GM12892 (cell line): ENCODE data around the gene LARP4B.

Source experiments
- DNase-seq: peaks from one replicate; pipeline ENCODE4 v3.0.0; 2011; ENCODE audit not compliant: insufficient read length
- FAIRE-seq: peaks from 2 replicates; lab custom pipeline; 2011; peaks lifted over from hg19 to GRCh38; lab: Jason Lieb, UNC
- POLR2A ChIP-seq: IDR thresholded peaks from 2 replicates; pipeline ENCODE4 v1.6.1; 2011; ENCODE audit warnings: low read depth, low read length, control low read depth
- POLR2AphosphoS5 ChIP-seq: IDR thresholded peaks from 2 replicates; pipeline ENCODE4 v1.6.1; 2011; ENCODE audit warnings: low read depth, low read length, control low read depth
- TAF1 ChIP-seq: IDR thresholded peaks from 2 replicates; pipeline ENCODE4 v1.6.1; 2011; ENCODE audit warnings: low read depth, mild to moderate bottlenecking, control low read depth, low read length, borderline replicate concordance

Gene LARP4B

GRCh38 chr10:969473-970150, 38.1 kb upstream of the LARP4B start:
- FAIRE-seq (no peak), DNase-seq (no peak)
- TF ChIP-seq TAF1 = no peak
- no peak for TF ChIP-seq POLR2A
- TF ChIP-seq POLR2AphosphoS5 = no peak

- DNase-seq = no peak
- FAIRE-seq = no peak
- no peak for TF ChIP-seq POLR2A
- TF ChIP-seq POLR2AphosphoS5 = no peak
- no peak for TF ChIP-seq TAF1
Measured at GRCh38 chr10:968546-969199, 37.2 kb upstream of the LARP4B start.

- FAIRE-seq = no peak
- no peak for DNase-seq
- TF ChIP-seq POLR2AphosphoS5 = no peak
- no peak for TF ChIP-seq POLR2A
- TF ChIP-seq TAF1 = no peak
Measured at GRCh38 chr10:966466-967235, 35.1 kb upstream of the LARP4B start.

DNA sequence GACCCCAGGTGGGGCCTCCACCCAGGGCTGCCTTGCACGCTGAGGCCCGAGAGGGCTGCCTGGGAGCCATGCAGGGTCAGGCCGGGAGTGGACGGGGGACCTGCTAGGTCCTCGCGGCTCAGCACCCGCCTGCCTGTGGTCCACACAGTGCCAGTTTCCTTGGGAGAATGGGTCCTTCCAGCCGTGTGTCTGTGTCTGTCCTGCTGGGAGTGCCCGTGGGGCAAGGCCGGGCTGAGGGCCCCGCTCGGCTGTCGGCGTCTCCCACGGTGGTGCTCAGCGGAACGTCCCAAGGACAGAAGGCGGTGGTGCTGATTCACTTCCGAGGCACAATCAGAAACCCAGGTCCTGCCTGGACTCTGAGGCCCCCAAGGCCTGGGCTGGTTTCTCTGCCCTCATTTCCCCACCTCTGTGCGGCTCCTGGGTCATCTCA, 33.5 kb upstream of the LARP4B start:
- no peak for FAIRE-seq
- DNase-seq = no peak
- TF ChIP-seq POLR2A (no peak), TAF1 (no peak), POLR2AphosphoS5 (no peak)

DNA sequence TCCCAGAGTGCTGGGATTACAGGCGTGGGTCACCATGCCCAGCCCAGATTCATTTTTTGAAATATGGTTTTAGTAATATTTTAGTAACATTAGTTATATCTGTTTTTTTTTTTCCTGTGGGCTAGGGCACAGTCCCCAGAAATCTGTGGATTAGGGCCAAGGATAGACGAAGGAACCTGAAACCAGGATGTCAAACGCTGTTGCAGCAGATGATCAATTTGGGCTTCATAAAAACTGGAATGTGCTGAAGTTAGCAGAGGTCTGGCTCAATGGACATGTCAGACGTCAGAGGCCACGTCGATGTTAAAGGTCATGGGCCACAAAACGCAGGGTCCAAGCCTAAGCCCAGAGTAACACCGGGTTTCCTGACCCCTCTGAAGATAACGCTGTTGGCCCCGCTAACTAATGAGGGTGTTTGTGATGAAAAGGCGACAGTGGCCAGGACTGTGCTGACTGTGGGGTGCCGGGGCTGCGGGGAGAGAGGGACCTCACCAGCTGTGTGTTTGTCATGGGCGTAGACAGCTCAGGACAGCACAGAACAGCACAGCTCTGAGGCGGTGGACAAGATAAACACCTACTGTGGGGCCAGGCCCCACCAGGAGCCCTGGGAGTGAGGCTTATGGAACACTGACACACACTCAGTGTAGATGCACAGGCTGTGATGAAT, 32.9 kb upstream of the LARP4B start:
- FAIRE-seq (no peak), DNase-seq (no peak)
- TF ChIP-seq TAF1 = no peak
- no peak for TF ChIP-seq POLR2A
- no peak for TF ChIP-seq POLR2AphosphoS5

DNA sequence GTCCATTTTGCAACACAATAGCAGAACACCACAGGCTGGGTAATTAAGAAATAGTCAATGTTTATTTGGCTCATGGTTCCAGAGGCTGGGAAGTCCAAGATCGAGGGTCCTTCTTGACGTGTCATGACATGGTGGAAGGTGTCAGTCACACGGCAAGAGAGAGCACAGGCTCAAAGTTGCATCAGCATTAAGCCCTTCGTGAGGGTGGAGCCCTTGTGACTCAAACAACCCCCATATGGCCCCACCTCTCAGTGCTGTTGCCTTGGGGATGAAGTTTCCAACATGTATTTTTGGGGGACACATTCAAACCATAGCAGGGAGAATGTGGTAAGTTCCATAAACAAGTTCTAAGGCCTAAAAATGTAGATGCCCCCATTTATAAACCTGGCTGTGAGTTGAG, 32.1 kb upstream of the LARP4B start:
- DNase-seq = no peak
- no peak for FAIRE-seq
- no peak for TF ChIP-seq TAF1
- TF ChIP-seq POLR2AphosphoS5 = no peak
- TF ChIP-seq POLR2A = no peak

DNA sequence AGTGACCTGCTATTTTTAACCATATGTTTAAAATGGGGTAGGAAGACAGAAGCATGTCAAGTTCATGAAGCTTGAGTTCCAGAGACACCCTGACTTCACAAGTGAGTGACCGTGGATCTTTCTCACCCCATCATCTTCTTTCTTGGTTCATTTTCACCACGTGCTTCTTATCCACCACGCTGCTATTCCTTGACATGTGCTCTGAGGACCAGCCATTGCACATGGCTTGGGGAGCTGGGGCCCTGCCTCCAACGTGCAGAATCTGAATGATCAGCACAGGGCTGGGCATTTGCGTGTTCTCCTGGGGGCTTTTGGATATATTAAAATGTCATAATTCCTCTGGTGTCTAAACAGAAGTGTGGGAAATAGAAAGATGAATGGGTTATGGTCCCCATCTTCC, 31.7 kb upstream of the LARP4B start:
- TF ChIP-seq TAF1 = no peak
- TF ChIP-seq POLR2A = no peak
- no peak for TF ChIP-seq POLR2AphosphoS5
- FAIRE-seq (no peak), DNase-seq (no peak)

GRCh38 chr10:962342-962741, 30.8 kb upstream of the LARP4B start:
- TF ChIP-seq TAF1 = no peak
- DNase-seq = no peak
- no peak for FAIRE-seq

- FAIRE-seq (no peak), DNase-seq (no peak)
- TF ChIP-seq TAF1 = no peak
- TF ChIP-seq POLR2AphosphoS5 = no peak
- TF ChIP-seq POLR2A = no peak
Measured at GRCh38 chr10:958856-959255, 27.4 kb upstream of the LARP4B start.

GRCh38 chr10:958106-958505, 26.6 kb upstream of the LARP4B start:
- no peak for FAIRE-seq
- TF ChIP-seq POLR2A (no peak), TAF1 (no peak), POLR2AphosphoS5 (no peak)

GRCh38 chr10:955820-956217, 24.3 kb upstream of the LARP4B start:
- peak; percentile 5 for FAIRE-seq
- TF ChIP-seq TAF1 (no peak), POLR2A (no peak), POLR2AphosphoS5 (no peak)
- no peak for DNase-seq

More at GRCh38 chr10:958106-958505, 26.6 kb upstream of the LARP4B start:
- DNase-seq = no peak
